GM12878 (cell line): Measurements from ENCODE around the gene NPIPB6. TPM values are rescaled to one million over a fixed set of nuclear protein-coding genes. Genes with fewer than 3 reads are reported as not detected.
A peak's percentile ranks its signal among the peaks of the same experiment; 100 is the strongest.

Experiments
- ATAC-seq: fragments of 200-7000 bp; cut with Tn5 transposase; 3 replicates; pipeline ENCODE4 v1.9.1; 2020; ENCODE audit warnings: mild to moderate bottlenecking, moderate library complexity
- BruUV-seq: library from RNA; stranded (reverse); fragments of 400-500 nt; replicated peaks from 2 replicates; lab custom pipeline; 2021; lab: Mats Ljungman, UMichigan
- CTCF ChIA-PET: fragments of 300-600 bp; sonication (Branson Sonifier 250); formaldehyde crosslinking; extraction: SDS; loops from one replicate; lab custom pipeline; 2021; ENCODE audit warnings: inconsistent platforms; lab: Yijun Ruan, JAX
- POLR2A ChIA-PET: fragments of 350-600 bp; formaldehyde crosslinking; extraction: SDS; loops from one replicate; lab custom pipeline; 2021; ENCODE audit warnings: inconsistent platforms; lab: Charles Lee
- RAD21 ChIA-PET: fragments of 300-600 bp; sonication (Branson Sonifier 250); formaldehyde crosslinking; loops from one replicate; lab custom pipeline; 2023; ENCODE audit warnings: antibody characterized with exemption; ENCODE audit not compliant: unreplicated experiment; lab: Charles Lee
- SMC1A ChIA-PET: fragments of 300-600 bp; sonication (Branson Sonifier 250); formaldehyde crosslinking; loops from one replicate; lab custom pipeline; 2023; ENCODE audit not compliant: unreplicated experiment, uncharacterized antibody; lab: Charles Lee
- DNase-seq: peaks from one replicate; pipeline ENCODE4 v3.0.0-alpha.2; 2011; ENCODE audit warnings: low read depth, low spot score
- FAIRE-seq: peaks from 3 replicates; lab custom pipeline; 2011; peaks lifted over from hg19 to GRCh38; lab: Jason Lieb, UNC
- H2AFZ ChIP-seq: 2 replicates; pipeline ENCODE4 v1.6.0; 2011; ENCODE audit warnings: low read depth, low read length, control low read depth; ENCODE audit not compliant: control insufficient read depth
- H3K27ac ChIP-seq: 2 replicates; pipeline ENCODE4 v1.5.1; 2011; ENCODE audit warnings: control low read depth; ENCODE audit not compliant: control insufficient read depth, insufficient read depth
- H3K27me3 ChIP-seq, 2 experiments: replicated peaks in 1 of 2; 2 replicates each; pipeline versions ENCODE4 v1.6.0 to v1.6.1; 2011; ENCODE audit warnings: low read length in 1 of 2; ENCODE audit not compliant: control insufficient read depth in 2 of 2, insufficient read depth in 2 of 2
- H3K36me3 ChIP-seq, 2 experiments: 2 replicates each; pipeline ENCODE4 v1.5.1; 2011; ENCODE audit warnings: low read length in 1 of 2; ENCODE audit not compliant: control insufficient read depth in 2 of 2, insufficient read depth in 2 of 2
- H3K4me1 ChIP-seq: 2 replicates; pipeline ENCODE4 v1.6.1; 2011; ENCODE audit warnings: mild to moderate bottlenecking, low read length, moderate library complexity, mixed read lengths; ENCODE audit not compliant: control insufficient read depth, insufficient read depth
- H3K4me2 ChIP-seq: 2 replicates; pipeline ENCODE4 v1.6.0; 2011; ENCODE audit warnings: control low read depth; ENCODE audit not compliant: control insufficient read depth, insufficient read depth
- H3K4me3 ChIP-seq: fragments of 200-600 bp; sonication (generic); 2 replicates; pipeline ENCODE4 v1.5.1; 2016
- H3K79me2 ChIP-seq: 2 replicates; pipeline ENCODE4 v1.6.0; 2011; ENCODE audit warnings: low read length; ENCODE audit not compliant: control insufficient read depth, insufficient read depth
- H3K9ac ChIP-seq: 2 replicates; pipeline ENCODE4 v1.8.0; 2011; ENCODE audit warnings: low read length, control low read depth, mixed read lengths; ENCODE audit not compliant: control insufficient read depth, insufficient read depth
- H3K9me3 ChIP-seq: replicated peaks from 3 replicates; pipeline ENCODE4 v1.5.1; 2011; ENCODE audit warnings: mild to moderate bottlenecking, low read length; ENCODE audit not compliant: control insufficient read depth, insufficient read depth
- H4K20me1 ChIP-seq: 2 replicates; pipeline ENCODE4 v1.6.0; 2011; ENCODE audit not compliant: control insufficient read depth, insufficient read depth
- ASH2L ChIP-seq: fragments of 300-600, 200-600 bp; sonication (generic); IDR thresholded peaks from 2 replicates; pipeline ENCODE4 v1.6.1; 2017; ENCODE audit warnings: low read depth, mild to moderate bottlenecking, borderline replicate concordance
- CBFB ChIP-seq: IDR thresholded peaks from 2 replicates; pipeline ENCODE4 v1.6.1; 2016; ENCODE audit warnings: antibody characterized with exemption, low read depth
- EGR1 ChIP-seq, 2 experiments: IDR thresholded peaks; 1 replicate in 1 of 2; 2 replicates in 1 of 2; pipeline ENCODE4 v1.6.1; 2011 to 2012; ENCODE audit warnings: low read depth in 2 of 2, low read length in 2 of 2, borderline replicate concordance in 1 of 2, mild to moderate bottlenecking in 1 of 2, moderate library complexity in 1 of 2
- GABPA ChIP-seq: IDR thresholded peaks from 2 replicates; pipeline ENCODE4 v1.6.1; 2014; ENCODE audit warnings: antibody characterized with exemption, low read depth, mild to moderate bottlenecking, inconsistent platforms
- GATAD2B ChIP-seq: fragments of 450-650 bp; conservative IDR thresholded peaks from 2 replicates; pipeline ENCODE4 v1.6.1; 2017; ENCODE audit warnings: low read depth, mild to moderate bottlenecking, moderate library complexity
- MXI1 ChIP-seq: fragments of 150-350 bp; IDR thresholded peaks from 2 replicates; pipeline ENCODE4 v1.6.1; 2011; ENCODE audit warnings: low read depth, mild to moderate bottlenecking, inconsistent platforms, low read length, improper control_type of control experiment
- ZBTB4 ChIP-seq: fragments of 450-650 bp; formaldehyde crosslinking; IDR thresholded peaks from 2 replicates; pipeline ENCODE4 v1.4.0; 2022; ENCODE audit warnings: mild to moderate bottlenecking, moderate library complexity
- WGBS: methylation state at CpG from one replicate; pipeline ENCODE4 v1.1.6; 2016; ENCODE audit warnings: low lambda C conversion rate; ENCODE audit not compliant: insufficient replicate concordance, insufficient coverage; ENCODE audit errors: missing lambda C conversion rate; 5-methylcytosine and 5-hydroxymethylcytosine counted together
- in situ Hi-C: fragments of 300-500 bp; cut with MboI; formaldehyde crosslinking; loops from 9 replicates; pipeline ENCODE4 v1.14.3; 2018; ENCODE audit warnings: mixed read lengths
- intact Hi-C: fragments of 100-400 bp; cut with micrococcal nuclease; formaldehyde crosslinking; loops from one replicate; pipeline ENCODE4 v1.14.2; 2022; ENCODE audit not compliant: unreplicated experiment
- polyA plus RNA-seq, 11 experiments: library from polyadenylated mRNA; depleted of rRNA in 4 of 11; unstranded in 6 of 11; stranded (reverse) in 5 of 11; fragments of >200 nt; fragmentation: Nextera tagmentation in 4 of 11; fragmentation: Illumina TruSeq in 1 of 11; extraction: Ambion mirVana in 4 of 11; extraction: Trizol in 1 of 11; gene quantifications; 1 replicate in 1 of 11; 2 replicates in 10 of 11; pipeline versions ENCODE4 v1.2.1 to v1.2.3, GENCODE V29; 2011 to 2016; ENCODE audit warnings: inconsistent platforms in 2 of 11, missing spikeins in 2 of 11, low read depth in 1 of 11
- total RNA-seq, 4 experiments: library from RNA; depleted of rRNA in 3 of 4; stranded (reverse); fragments of >200 nt in 3 of 4; fragmentation: Illumina TruSeq in 1 of 4; extraction: Trizol in 1 of 4; gene quantifications; 2 replicates each; pipeline versions ENCODE4 v1.2.1 to v1.2.3, GENCODE V29; 2013 to 2021
- TF ChIP-seq, protein P1 (sequence below): IDR thresholded peaks from 2 replicates; pipeline ENCODE4 v1.6.1; 2012; ENCODE audit warnings: low read depth, low read length, improper control_type of control experiment
- TF ChIP-seq, protein P2 (sequence below): IDR thresholded peaks from 2 replicates; pipeline ENCODE4 v1.6.1; 2012; ENCODE audit warnings: mild to moderate bottlenecking, low read depth, low read length

NPIPB6 gene
- total and polyA plus RNA-seq, 10 of the 15 experiments (the other 5 are each of a cell fraction or from before 2014, with no cell fraction given): 0.24 to 0.76 (median 0.44) TPM; not detected in 5

DNA sequence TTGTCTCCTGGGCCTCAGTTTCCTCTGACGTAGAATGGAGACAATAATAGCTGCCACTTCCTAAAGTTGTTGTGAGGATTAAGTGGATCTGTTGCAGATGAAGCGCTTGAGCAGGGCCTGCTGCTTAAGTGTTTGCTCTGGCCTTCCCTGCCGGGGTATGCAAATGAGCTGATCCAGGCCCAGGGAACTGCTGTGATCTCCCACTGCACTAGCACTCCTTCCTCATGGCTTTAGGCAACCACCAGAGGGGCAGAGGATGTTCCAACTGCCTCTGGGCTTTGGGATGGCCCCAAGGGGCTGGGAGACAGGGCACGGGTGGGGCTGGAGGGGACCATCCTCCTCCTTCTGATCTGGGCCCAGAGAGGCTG is 64.8 kb downstream of the NPIPB6 start (continued):
- no peak for TF ChIP-seq ZBTB4
- TF ChIP-seq GABPA: no peak
- no peak for TF ChIP-seq CBFB
- TF ChIP-seq MXI1: no peak
- TF ChIP-seq ASH2L: no peak
- TF ChIP-seq EGR1 (IDR thresholded peaks at IDR 0.05; ENCODE audit: borderline replicate concordance in 1 of 2, low read depth in 2 of 2, low read length in 2 of 2): no peak
- TF ChIP-seq GATAD2B: no peak

- Histone ChIP-seq H3K27ac (no peak overlapping the region), H3K9ac (no peak overlapping the region), H3K36me3 (no peaks in the 10 kb centered on the region), H3K79me2 (no peaks in the 10 kb centered on the region), H3K4me2 (no peak overlapping the region), H3K27me3 (peaks cover 2 to 8% of the 10 kb centered on the region in 2 experiments; a peak in 2 of 4 replicates), H3K4me3 (no peak overlapping the region), H3K9me3 (no peaks in the 10 kb centered on the region), H4K20me1 (no peaks in the 10 kb centered on the region), H2AFZ (no peak overlapping the region), H3K4me1 (no peaks in the 10 kb centered on the region)
- BruUV-seq: no TSS peak
- ATAC-seq (no peak), FAIRE-seq (no peak), DNase-seq (no peak)
- ChIA-PET CTCF (interaction anchor here (0.9 kb wide), 1 partner anchor 20 kb away, joined by 4 read pairs; no protein-coding TSS in a partner anchor), SMC1A (no interaction called here), POLR2A (no interaction called here), RAD21 (no interaction called here)
- intact Hi-C loops: no loop called here
- TF ChIP-seq, protein P1, sequence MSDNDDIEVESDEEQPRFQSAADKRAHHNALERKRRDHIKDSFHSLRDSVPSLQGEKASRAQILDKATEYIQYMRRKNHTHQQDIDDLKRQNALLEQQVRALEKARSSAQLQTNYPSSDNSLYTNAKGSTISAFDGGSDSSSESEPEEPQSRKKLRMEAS: no peak
- TF ChIP-seq, protein P2, sequence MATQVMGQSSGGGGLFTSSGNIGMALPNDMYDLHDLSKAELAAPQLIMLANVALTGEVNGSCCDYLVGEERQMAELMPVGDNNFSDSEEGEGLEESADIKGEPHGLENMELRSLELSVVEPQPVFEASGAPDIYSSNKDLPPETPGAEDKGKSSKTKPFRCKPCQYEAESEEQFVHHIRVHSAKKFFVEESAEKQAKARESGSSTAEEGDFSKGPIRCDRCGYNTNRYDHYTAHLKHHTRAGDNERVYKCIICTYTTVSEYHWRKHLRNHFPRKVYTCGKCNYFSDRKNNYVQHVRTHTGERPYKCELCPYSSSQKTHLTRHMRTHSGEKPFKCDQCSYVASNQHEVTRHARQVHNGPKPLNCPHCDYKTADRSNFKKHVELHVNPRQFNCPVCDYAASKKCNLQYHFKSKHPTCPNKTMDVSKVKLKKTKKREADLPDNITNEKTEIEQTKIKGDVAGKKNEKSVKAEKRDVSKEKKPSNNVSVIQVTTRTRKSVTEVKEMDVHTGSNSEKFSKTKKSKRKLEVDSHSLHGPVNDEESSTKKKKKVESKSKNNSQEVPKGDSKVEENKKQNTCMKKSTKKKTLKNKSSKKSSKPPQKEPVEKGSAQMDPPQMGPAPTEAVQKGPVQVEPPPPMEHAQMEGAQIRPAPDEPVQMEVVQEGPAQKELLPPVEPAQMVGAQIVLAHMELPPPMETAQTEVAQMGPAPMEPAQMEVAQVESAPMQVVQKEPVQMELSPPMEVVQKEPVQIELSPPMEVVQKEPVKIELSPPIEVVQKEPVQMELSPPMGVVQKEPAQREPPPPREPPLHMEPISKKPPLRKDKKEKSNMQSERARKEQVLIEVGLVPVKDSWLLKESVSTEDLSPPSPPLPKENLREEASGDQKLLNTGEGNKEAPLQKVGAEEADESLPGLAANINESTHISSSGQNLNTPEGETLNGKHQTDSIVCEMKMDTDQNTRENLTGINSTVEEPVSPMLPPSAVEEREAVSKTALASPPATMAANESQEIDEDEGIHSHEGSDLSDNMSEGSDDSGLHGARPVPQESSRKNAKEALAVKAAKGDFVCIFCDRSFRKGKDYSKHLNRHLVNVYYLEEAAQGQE: peak; percentile 41; the same call in 1 of the 2 replicates
- WGBS: 25% methylated on average over 11 of the region's 11 CpGs
- in situ Hi-C loops: no loop called here
Measured at GRCh38 chr16:28297784-28298510, 65.4 kb downstream of the NPIPB6 start.
